Brain microvascular endothelial cell (primary cell): ENCODE measurements around the gene PON2.

Source experiments
- DNase-seq: peaks from one replicate; pipeline ENCODE4 v3.0.0-alpha.2; 2020
- H3K27ac ChIP-seq: fragments of 250-450 bp; sonication (Bioruptor Pico); 2 replicates; pipeline ENCODE4 v1.5.1; 2020; ENCODE audit warnings: mild to moderate bottlenecking, moderate library complexity
- H3K27me3 ChIP-seq: fragments of 250-450 bp; sonication (Bioruptor Pico); replicated peaks from 2 replicates; pipeline ENCODE4 v1.5.1; 2020; ENCODE audit warnings: mild to moderate bottlenecking
- H3K36me3 ChIP-seq: fragments of 250-450 bp; sonication (Bioruptor Pico); replicated peaks from 2 replicates; pipeline ENCODE4 v1.5.1; 2020; ENCODE audit warnings: mild to moderate bottlenecking
- H3K4me3 ChIP-seq: 2 replicates; pipeline ENCODE4 v1.5.1; 2011; ENCODE audit warnings: low read depth, mild to moderate bottlenecking, control low read depth, low read length, moderate library complexity
- in situ Hi-C: cut with HindIII; loops from 2 replicates; pipeline ENCODE4 v1.10.0; 2017; ENCODE audit warnings: low sequenced_read_pairs, low pct_ligation_motif_present
- TF ChIP-seq, protein P1 (sequence below): IDR thresholded peaks from 2 replicates; pipeline ENCODE4 v1.5.1; 2011; ENCODE audit warnings: low read depth, mild to moderate bottlenecking, moderate library complexity, low read length, control low read depth, inconsistent platforms; ENCODE audit errors: missing control alignments

Gene PON2

DNA sequence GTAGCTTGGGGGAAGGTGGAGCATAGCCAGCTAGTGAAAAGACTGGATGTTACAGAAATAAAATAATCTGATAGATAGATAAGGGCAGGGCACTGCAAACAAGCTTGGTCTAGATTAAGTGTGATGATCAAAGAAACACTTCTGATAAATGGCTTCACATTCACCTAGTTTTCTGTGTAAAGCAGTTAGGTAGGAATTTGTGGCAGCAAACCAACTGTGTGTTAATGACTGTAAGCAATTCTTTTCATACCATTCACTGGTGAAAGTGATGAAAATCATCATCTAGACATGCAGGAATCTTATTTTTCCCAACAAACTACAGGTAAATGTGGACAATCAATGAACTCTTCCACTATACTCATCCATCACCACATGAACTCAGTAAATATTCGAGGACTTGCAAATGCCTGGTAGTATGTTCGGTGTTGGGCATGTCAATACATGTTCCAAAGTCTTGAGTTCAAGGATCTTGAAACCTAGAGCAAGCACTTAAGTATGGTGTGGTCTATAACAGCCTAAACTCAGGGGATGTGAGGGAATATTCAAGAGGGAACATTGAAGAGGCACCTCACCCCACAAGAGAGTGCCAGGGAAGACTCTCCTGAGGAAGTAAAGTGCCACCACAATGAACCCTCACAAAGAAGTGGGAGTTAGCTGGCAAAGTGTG is 59.1 kb downstream of the PON2 start:
- Histone ChIP-seq H3K36me3 (no peaks in the 10 kb centered on the region), H3K27me3 (no peaks in the 10 kb centered on the region), H3K4me3 (no peak overlapping the region), H3K27ac (no peak overlapping the region)
- TF ChIP-seq, protein P1, sequence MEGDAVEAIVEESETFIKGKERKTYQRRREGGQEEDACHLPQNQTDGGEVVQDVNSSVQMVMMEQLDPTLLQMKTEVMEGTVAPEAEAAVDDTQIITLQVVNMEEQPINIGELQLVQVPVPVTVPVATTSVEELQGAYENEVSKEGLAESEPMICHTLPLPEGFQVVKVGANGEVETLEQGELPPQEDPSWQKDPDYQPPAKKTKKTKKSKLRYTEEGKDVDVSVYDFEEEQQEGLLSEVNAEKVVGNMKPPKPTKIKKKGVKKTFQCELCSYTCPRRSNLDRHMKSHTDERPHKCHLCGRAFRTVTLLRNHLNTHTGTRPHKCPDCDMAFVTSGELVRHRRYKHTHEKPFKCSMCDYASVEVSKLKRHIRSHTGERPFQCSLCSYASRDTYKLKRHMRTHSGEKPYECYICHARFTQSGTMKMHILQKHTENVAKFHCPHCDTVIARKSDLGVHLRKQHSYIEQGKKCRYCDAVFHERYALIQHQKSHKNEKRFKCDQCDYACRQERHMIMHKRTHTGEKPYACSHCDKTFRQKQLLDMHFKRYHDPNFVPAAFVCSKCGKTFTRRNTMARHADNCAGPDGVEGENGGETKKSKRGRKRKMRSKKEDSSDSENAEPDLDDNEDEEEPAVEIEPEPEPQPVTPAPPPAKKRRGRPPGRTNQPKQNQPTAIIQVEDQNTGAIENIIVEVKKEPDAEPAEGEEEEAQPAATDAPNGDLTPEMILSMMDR = no peak
- no peak for DNase-seq
- in situ Hi-C loops = no loop called here

DNA sequence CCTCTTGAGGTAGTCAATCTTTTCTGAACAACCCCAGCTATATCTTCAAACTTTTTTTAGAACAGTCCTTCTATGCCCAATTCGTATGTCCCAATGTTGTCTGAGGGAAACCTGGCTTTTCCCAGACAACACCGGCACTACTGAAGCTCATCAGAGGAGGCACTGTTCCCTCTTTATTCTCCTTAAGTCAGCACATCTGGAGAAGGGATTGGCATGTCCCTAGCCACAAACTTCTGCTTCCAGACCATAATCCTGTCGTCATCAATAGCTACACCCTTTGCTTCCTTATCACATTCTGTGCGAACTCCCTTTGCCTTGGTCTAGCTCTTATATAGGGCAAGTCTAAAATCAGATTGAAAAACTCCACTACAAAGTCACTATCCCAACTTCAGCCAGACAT is 61.5 kb downstream of the PON2 start:
- in situ Hi-C loops = no loop called here
- H3K36me3 ChIP-seq = no peaks in the 10 kb centered on the region

DNA sequence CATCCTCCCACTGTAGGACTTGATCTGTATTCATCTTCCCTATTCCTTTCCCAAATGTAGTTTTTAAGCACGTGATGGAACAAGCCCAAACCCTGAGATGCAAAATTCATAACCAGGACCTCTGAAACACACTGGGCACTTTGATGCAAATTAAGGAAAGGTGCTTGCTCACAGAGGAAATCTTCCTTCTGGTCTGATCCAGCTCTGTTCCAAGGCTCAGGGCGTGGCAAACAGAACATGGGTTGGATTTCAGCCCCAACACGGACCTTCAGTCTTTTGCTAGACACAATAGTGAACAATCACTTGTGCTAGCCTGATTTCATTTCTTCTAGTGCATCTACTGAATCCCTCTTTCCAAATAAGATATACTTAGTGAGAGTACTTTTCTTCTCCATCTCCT is 66.6 kb downstream of the PON2 start:
- in situ Hi-C loops = no loop called here
- Histone ChIP-seq H3K27ac (no peak overlapping the region), H3K27me3 (no peaks in the 10 kb centered on the region), H3K4me3 (no peak overlapping the region), H3K36me3 (no peaks in the 10 kb centered on the region)
- no peak for DNase-seq
- TF ChIP-seq, protein P1 = no peak

More for the DNA sequence above, 61.5 kb downstream of the PON2 start:
- Histone ChIP-seq H3K4me3 (no peak overlapping the region), H3K27ac (no peak overlapping the region), H3K27me3 (no peaks in the 10 kb centered on the region)
- DNase-seq = no peak
- TF ChIP-seq, protein P1 = no peak

DNA sequence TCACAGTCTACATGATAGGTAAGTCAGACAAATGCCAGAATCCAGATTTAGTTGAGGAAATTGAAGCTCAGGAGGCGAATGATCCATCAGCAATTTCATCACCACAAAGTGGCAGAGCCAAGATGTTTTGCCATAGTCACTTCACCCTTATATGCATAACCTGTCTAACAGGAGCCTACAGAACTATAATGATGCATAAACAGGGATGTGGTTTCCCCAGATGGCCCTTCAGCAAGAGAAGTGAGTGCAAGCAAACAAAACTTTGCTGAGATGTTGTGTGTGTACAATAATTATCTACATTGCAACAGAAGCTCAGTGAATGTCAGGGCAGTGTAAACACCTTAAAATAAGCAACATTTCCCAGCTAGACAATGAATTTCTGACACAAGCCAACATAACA is 67.2 kb downstream of the PON2 start:
- TF ChIP-seq, protein P1 = no peak
- in situ Hi-C loops = no loop called here
- H3K36me3 ChIP-seq = no peaks in the 10 kb centered on the region
- H3K4me3 ChIP-seq = no peak overlapping the region
- no peaks in the 10 kb centered on the region for H3K27me3 ChIP-seq
- DNase-seq = no peak
- no peak overlapping the region for H3K27ac ChIP-seq

DNA sequence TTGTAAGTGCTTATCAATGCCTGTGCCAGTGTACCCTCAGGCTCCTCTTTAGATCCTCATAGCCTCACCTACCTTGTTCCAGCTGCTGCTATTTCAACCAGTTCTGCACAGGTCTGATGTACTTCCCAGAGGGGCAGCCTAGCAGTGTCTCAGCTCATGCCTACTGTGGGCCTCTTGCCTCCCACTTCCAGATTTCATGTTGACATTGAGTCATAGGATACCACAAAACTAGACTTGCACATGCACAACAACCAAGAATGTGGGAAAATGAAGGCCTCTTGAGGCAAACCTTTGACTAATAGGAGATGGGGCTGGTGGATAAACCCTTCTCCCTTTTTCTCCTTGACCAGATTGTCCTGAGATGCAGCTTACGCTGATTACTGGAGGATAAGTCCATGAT is 69.7 kb downstream of the PON2 start:
- in situ Hi-C loops = no loop called here
- peak; percentile 70 for DNase-seq
- Histone ChIP-seq H3K36me3 (no peaks in the 10 kb centered on the region), H3K27ac (no peak overlapping the region), H3K27me3 (no peaks in the 10 kb centered on the region), H3K4me3 (no peak overlapping the region)
- TF ChIP-seq, protein P1 = no peak

- H3K36me3 ChIP-seq = no peaks in the 10 kb centered on the region
- no peak overlapping the region for H3K27ac ChIP-seq
- TF ChIP-seq, protein P1 = peak; percentile 33
- H3K27me3 ChIP-seq = no peaks in the 10 kb centered on the region
- DNase-seq = no peak
- H3K4me3 ChIP-seq = no peak overlapping the region
- in situ Hi-C loops = no loop called here
Observed at GRCh38 chr7:95357623-95358022, 77.2 kb downstream of the PON2 start.
